Measurements from ENCODE around the gene APH1A. TPM values are rescaled to one million over a fixed set of nuclear protein-coding genes. Genes with fewer than 3 reads are reported as not detected.

APH1A gene
- total and polyA plus RNA-seq, 4 donors, result 95.0 to 164 (median 135) TPM

- ATAC-seq (ENCODE audit: insufficient read depth, low FRiP score), result no peak
- DNase-seq, result peak in 1 of 3 donors; percentile 38
- WGBS, 2 donors, result 56 to 71% methylated on average over 4 of the region's 4 CpGs
- Histone ChIP-seq H3K27me3 (ENCODE audit: control insufficient read depth in 3 of 3, insufficient read depth in 3 of 3, low read length in 2 of 3) (no peaks in the 10 kb centered on the region), H3K9me3 (ENCODE audit: control insufficient read depth in 4 of 4, insufficient read depth in 3 of 4, low read length in 3 of 4) (no peaks in the 10 kb centered on the region), H3K4me1 (ENCODE audit: control insufficient read depth in 5 of 5, insufficient read depth in 5 of 5, low read length in 5 of 5) (peaks cover 0 to 49% (median 1%) of the 10 kb centered on the region in 5 donors), H3K9ac (ENCODE audit: insufficient read depth in 1 of 2, low read length in 2 of 2) (no peak overlapping the region), H3K36me3 (ENCODE audit: control insufficient read depth in 4 of 4, insufficient read depth in 4 of 4, low read length in 4 of 4) (no peaks in the 10 kb centered on the region), H3K4me3 (no peak overlapping the region), H3K27ac (ENCODE audit: low read depth in 1 of 2, low read length in 1 of 2) (peak overlapping the region in 1 of 2 donors; percentile 32)
- TF ChIP-seq, protein P1, sequence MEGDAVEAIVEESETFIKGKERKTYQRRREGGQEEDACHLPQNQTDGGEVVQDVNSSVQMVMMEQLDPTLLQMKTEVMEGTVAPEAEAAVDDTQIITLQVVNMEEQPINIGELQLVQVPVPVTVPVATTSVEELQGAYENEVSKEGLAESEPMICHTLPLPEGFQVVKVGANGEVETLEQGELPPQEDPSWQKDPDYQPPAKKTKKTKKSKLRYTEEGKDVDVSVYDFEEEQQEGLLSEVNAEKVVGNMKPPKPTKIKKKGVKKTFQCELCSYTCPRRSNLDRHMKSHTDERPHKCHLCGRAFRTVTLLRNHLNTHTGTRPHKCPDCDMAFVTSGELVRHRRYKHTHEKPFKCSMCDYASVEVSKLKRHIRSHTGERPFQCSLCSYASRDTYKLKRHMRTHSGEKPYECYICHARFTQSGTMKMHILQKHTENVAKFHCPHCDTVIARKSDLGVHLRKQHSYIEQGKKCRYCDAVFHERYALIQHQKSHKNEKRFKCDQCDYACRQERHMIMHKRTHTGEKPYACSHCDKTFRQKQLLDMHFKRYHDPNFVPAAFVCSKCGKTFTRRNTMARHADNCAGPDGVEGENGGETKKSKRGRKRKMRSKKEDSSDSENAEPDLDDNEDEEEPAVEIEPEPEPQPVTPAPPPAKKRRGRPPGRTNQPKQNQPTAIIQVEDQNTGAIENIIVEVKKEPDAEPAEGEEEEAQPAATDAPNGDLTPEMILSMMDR (IDR thresholded peaks at IDR 0.05; ENCODE audit: control extremely low read depth, extremely low read depth), result no peak
Observed at GRCh38 chr1:150259217-150259616, 9.6 kb downstream of the APH1A start.

GRCh38 chr1:150257624-150258585 lies 10.9 kb downstream of the APH1A start, which contains the start of gene CA14:
TSS of gene CA14 (plus strand) at chr1:150257774. CDS start at chr1:150258129, 355 bp downstream.
- no peak within 1 kb of the TSS for H3K4me3 ChIP-seq
- H3K9ac ChIP-seq (ENCODE audit: insufficient read depth in 1 of 2, low read length in 2 of 2), result peak within 1 kb of the TSS in 1 of 2 donors; percentile 10
- peak within 1 kb of the TSS in 1 of 2 donors; percentile 17 for H3K27ac ChIP-seq (ENCODE audit: low read depth in 1 of 2, low read length in 1 of 2)

DNA sequence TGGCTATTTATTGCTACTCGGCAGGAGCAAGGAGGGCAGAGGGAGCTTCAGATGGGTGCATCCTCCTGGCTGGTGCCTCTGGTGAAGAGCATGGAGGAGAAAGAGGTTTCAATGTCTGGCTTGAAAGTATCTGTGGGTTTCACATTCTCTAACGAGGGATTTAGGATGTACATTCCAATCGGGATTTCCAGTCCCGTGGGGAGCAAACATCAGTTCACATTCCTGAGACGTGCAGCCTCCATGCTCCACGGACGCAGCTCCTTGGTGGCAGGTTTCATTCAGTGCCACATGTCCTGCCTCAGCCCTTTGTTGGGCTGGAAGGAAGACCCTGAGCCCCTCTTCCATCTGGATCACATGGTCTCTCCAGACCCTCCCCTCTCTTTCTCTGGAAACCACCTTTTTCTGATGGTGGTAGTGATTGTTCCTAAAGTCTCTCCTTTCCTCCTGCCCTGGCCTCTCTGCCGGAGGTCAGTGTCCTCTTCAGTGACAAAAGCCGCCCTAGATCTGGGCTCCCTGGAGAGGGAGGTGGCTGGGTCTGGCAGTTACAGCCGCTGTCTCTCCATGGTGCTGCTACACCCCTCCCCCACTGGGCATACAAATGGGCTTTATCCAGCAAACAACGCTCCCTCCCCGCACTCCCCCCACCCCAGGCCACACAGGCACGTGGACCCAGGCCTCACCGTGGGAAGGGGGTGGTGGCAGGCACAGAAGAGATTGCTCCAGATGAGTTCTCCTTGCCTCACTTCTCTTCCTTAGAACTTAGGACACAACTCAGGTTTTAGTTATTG lies 12.1 kb downstream of the APH1A start:
- no peaks in the 10 kb centered on the region for H3K9me3 ChIP-seq (ENCODE audit: control insufficient read depth in 4 of 4, insufficient read depth in 3 of 4, low read length in 3 of 4)
- H3K27me3 ChIP-seq (ENCODE audit: control insufficient read depth in 3 of 3, insufficient read depth in 3 of 3, low read length in 2 of 3), result no peaks in the 10 kb centered on the region
- ATAC-seq (ENCODE audit: insufficient read depth, low FRiP score) (no peak), DNase-seq (peak; percentile 43 to 47 (median 44))
- H3K36me3 ChIP-seq (ENCODE audit: control insufficient read depth in 4 of 4, insufficient read depth in 4 of 4, low read length in 4 of 4), result no peaks in the 10 kb centered on the region
- H3K27ac ChIP-seq (ENCODE audit: low read depth in 1 of 2, low read length in 1 of 2), result peak overlapping the region in 1 of 2 donors; percentile 17
- H3K9ac ChIP-seq (ENCODE audit: insufficient read depth in 1 of 2, low read length in 2 of 2), result peak overlapping the region in 1 of 2 donors; percentile 26
- no peak overlapping the region for H3K4me3 ChIP-seq
- peaks cover 0 to 49% (median 1%) of the 10 kb centered on the region in 5 donors for H3K4me1 ChIP-seq (ENCODE audit: control insufficient read depth in 5 of 5, insufficient read depth in 5 of 5, low read length in 5 of 5)
- TF ChIP-seq, protein P1 (IDR thresholded peaks at IDR 0.05; ENCODE audit: control extremely low read depth, extremely low read depth), result no peak
- WGBS, 2 donors, result 19 to 35% methylated on average over 14 of the region's 14 CpGs

More at GRCh38 chr1:150257624-150258585, 10.9 kb downstream of the APH1A start, which contains the start of gene CA14:
- Histone ChIP-seq H3K9me3 (ENCODE audit: control insufficient read depth in 4 of 4, insufficient read depth in 3 of 4, low read length in 3 of 4) (no peaks in the 10 kb centered on the region), H3K4me1 (ENCODE audit: control insufficient read depth in 5 of 5, insufficient read depth in 5 of 5, low read length in 5 of 5) (peaks cover 0 to 49% (median 1%) of the 10 kb centered on the region in 5 donors), H3K27me3 (ENCODE audit: control insufficient read depth in 3 of 3, insufficient read depth in 3 of 3, low read length in 2 of 3) (no peaks in the 10 kb centered on the region), H3K36me3 (ENCODE audit: control insufficient read depth in 4 of 4, insufficient read depth in 4 of 4, low read length in 4 of 4) (no peaks in the 10 kb centered on the region)
- 40 to 51% methylated on average over 13 of the region's 13 CpGs for WGBS, 2 donors
- DNase-seq, result peak in 2 of 3 donors; percentile 21 to 25
- no peak for ATAC-seq (ENCODE audit: insufficient read depth, low FRiP score)
- TF ChIP-seq, protein P1 (IDR thresholded peaks at IDR 0.05; ENCODE audit: control extremely low read depth, extremely low read depth), result no peak
